CD4-positive, alpha-beta T cell treated with Interleukin-6 for 4 hours (primary cell): ENCODE data around the gene PHLPP1.

Experiments used
- DNase-seq: peaks from one replicate; pipeline ENCODE4 v3.0.0-alpha.2; 2020; ENCODE audit warnings: mixed read lengths

PHLPP1 gene

DNA sequence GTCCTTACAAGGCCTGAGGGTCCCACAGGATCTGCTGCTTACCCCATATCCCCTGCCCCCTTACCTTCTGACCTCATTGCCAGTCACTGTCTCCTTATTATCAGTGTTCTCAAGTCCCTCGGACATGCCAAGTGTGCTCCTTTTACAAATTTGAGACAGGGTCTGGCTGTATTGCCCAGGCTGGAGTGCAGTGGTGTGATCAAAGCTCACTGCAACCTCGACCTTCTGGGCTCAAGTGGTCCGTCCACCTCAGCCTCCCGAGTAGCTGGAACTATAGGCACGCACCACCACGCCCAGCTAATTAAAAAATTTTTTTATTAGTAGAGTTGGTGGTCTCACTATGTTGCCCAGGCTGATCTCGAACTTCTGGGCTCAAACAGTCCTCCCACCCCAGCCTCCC lies 141.0 kb downstream of the PHLPP1 start:
- DNase-seq = no peak

DNA sequence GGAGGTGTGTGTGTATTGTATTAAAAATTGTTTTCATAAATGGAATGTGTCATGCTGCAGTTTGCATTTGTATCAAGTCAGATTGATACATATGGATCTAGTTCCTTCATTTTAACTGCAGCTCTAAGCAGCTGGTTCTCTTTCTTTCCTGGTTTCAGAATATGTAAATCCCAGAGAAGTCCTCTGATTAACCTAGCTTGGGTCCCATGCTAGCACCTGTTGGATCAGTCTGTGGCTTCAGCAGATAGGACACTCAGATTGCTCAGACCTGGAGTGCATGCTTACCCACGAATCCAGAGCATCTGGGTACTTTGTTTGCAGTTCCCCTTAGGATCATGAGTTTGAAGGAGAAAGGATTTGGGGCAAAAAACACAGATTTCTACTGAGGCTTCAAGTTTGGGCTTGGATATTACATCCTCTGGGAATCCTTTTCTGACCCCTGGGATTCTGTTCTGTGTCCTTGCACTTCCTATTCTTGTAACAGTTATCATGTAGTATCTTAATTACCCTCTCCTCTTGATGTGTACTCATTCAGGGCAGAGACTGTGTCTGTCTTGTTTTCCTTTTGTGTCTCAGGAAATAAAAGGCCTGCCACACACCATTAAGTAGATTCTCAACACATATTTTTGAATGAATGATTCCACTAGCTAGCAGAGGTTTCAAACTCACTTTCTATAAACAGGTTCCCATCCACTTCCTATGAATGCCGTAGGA lies 142.1 kb downstream of the PHLPP1 start:
- no peak for DNase-seq

DNA sequence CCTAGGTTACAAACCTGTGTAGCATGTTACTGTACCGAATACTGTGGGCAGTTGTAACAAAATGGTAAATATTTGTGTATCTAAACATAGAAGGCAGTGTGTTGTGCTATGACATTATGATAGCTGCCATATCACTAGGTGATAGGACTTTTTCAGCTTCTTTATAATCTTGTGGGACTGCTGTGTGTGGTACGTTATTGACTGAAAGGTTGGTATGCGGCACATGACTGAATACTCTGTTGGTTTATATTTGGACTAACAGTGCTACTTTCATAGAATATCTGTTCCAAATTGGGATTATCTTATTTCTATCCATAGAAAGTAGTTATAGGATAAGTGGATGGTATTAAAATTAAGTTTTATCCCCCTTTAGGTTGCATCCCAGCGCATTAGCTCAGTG lies 144.7 kb downstream of the PHLPP1 start:
- DNase-seq = no peak

DNA sequence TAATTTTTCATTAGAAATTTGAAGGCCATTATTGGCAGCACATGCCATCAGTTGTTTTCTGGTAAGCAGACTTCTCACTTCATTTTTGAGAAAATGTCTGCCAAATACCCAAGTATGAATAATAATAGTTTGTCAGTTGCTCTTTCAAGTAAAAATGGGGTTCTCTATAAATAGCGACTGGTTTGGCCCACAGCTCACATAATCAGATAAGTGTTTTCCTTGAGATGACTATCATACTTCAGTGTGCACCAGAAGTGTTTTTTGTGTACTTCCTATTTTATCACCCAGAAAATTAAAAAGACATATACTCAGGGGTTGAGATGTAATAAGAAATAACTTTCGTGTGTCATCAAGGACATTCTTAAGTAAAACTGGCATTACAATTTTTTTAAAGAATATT lies 147.1 kb downstream of the PHLPP1 start:
- DNase-seq = no peak

DNA sequence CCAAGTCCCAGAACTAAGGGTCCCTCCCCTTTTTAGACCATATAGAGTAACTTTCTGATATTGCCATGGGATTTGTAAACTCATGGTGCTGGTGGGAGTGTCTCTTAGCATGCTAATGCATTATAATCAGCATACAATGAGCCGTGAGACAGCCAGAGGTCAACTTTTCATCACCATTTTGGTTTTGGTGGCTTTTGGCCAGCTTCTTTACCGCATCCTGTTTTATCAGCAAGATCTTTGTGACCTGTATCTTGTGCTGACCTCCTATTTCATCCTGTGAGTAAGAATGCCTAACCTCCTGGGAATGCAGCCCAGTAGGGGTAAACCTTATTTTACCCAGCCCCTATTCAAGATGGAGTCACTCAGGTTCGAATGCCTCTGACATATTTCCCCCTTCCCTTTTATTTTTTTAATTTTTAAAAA lies 148.2 kb downstream of the PHLPP1 start:
- DNase-seq = no peak

DNA sequence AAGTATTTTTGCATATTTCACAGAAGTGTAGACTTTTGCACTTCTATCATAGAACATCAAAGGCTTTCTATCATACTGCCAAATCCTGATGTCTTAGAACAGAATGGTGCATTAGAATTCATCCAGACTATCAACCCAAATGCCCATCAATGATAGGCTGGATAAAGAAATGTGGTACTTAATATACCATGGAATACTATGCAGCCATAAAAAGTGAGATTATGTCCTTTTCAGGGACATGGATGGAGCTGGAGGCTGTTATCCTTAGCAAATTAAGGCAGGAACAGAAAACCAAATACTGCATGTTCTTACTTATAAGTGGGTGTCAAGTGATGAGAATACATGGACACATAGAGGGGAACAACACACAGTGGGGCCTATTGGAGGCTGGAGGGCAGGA lies 150.2 kb downstream of the PHLPP1 start:
- no peak for DNase-seq

DNA sequence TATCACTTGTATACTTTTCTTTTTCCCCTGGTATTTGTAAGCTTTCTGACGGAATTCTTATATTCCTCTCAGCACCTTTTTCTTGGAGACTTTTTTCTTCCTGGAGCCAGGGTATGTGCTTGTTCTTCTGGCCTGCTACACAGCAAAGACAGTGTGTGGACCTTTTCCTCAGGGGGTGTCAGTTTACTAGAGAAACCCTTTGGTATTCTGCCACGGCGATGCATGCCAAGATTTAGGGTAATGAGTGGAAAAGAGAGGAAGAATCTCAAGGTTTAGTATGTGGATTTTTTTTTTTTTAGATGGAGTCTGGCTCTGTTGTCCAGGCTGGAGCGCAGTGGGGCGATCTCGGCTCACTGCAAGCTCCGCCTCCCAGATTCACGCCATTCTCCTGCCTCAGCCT lies 152.2 kb downstream of the PHLPP1 start:
- DNase-seq = no peak

DNA sequence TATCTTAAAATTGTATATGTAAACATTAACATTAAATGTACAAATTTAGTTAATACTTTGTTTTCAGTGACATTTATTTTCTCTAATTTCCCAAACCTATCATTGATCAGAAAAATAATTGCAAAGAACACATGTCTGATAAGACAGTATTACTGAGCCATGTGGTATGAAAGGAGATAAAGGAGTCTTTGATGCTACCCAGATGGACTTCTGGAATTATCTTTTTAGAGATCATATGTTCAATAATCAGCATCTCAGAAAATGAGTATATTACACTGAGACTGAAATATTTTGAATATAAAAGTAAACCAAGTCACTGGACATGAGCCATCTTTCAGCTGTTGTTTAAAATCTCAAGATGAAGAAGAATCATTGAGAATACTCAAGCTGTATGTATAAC lies 153.3 kb downstream of the PHLPP1 start:
- no peak for DNase-seq

DNA sequence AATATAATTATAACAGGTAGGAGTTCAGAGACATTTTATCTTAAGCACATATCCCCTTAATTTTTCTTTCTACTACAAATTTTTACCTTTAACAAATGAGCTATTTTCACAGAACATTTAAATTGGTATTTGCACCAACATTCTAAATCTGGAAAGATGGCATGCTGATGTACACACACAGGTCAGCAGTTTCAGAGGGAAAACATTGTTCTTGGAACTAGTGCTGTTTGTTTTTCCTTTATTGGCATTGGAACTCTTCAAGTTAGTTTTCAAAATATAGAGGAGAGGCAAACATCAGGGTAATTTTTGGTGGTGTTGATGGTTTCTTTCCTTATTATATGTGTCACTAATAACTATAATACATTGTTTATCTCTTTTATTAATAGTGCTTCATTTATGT lies 155.3 kb downstream of the PHLPP1 start:
- no peak for DNase-seq

DNA sequence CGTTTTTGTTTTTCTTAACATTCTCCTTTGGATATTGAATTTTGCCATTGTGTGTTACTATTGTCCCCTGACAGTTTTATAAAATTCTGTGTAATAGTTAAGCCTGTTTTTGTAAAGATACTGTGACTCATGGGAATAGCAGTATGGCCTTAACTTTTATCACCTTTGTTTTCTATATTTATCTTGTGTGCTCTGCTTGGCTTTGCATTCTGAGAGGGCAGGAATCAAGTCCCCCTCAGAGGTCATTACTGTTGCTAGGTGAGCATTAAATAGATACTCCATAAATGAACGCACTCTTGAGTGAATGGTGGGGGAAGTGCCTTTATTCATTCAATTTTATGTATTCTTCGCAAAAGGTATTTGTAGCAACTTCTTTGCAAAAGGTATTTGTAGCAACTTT lies 160.0 kb downstream of the PHLPP1 start:
- no peak for DNase-seq

DNA sequence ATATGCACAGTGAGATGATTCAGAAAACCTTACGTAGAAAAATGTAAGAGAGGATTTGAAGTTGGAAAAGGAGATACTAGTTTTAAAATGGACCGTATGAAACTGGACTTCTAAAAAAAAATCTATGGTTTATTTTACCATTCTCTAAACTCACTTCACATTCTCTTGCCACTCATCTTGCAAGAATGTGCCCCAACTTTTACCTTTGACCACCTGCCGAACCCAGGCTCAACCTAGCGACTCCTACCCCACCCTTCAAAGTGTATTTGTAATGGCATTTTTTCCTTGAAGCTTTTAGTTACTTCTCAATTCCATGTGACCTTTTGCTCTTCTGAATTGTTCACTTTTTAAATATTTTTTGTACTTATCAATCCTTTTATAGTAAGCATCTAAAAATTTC lies 160.8 kb downstream of the PHLPP1 start:
- DNase-seq = no peak

DNA sequence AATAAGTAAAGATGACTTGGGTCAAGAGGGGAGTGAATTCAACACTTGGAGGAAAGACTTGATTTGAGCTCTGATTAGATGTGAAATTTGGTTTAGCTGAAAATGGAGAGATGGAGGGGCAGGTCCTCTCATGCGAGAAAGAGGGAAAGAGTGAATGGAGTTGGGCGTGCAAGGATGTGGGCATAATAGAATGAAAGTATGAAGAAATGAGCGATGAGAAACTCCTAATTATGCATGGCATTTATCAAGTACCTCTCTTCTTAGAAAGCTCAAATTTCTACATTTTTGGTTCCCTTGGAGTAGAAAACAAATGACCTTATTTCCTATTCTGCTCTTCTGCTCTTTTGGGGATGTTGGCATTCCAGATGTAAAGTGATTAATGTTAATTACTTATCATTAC lies 161.5 kb downstream of the PHLPP1 start:
- DNase-seq = no peak

DNA sequence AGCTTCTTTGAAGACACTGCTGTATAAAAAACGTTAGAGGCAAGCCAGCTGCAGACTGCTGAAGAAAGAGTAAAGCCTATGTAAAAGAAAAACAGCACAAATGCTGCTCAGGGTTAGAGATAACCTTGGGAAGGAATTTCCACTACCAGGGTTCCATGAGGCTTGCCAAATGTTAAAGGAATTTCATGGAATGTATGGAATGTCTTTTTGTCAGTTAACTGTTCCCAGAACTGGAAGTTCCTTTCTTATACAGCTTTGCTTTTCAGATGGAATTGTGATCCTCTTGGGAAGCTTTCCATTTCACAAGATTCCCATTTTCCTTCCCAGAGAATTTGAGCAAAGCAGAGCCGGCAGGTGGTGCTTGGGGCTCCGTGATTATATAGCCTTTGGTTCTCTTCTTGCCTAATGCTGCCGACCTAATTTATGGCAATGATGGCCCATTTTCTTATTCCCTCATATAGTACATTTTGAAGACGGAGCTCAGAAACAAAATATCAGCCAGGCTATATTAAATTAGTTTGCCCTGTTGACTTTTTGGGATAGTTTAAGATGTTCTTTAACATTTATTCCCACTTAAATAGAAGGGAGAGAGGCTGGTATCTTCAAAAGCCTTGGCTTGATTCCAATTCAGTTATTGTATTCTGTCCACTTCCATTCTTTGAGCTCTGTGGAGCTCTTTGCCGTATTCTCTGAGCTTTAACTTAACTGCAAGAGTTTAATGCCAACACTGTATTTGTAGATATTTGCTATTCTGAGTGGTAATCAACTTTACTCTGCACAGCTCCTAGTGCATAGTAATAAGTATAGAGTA lies 162.3 kb downstream of the PHLPP1 start:
- no peak for DNase-seq

DNA sequence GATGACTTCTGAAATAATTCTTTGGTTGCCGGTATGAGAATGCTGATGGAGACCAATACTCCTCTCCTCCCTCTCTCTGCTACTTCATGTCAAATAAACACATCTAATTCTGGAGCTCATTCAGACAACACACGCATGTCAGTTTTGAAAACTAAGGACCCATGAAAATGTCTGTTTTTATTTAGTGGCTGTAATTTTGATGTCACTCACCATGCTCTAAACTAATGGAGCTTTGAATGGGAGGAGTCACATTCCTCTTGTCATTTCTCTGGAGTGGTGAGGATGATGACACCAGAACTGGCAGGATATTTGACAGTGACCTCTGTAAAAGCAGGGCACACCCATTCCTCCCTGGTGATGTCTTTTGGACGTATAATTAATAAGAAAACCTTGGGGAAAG lies 163.0 kb downstream of the PHLPP1 start:
- no peak for DNase-seq

DNA sequence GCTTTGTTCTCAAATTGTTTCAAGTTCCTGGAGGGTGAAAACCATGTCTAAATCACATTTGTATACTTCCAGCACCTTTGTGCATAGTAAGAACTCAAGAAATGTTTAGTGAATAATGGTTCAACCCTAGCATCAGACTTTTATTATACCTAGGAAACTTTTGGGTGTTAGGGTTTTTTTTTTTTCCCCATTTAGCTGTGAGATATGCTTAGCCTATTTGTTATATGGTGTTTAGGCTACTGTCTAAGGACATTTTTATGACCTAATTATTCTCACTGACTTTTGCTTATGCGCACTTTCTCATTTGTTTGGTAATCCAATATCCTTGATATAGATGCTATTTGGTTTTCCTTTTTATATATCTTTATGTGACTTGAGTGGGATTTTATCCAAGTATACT lies 164.7 kb downstream of the PHLPP1 start:
- DNase-seq = no peak

DNA sequence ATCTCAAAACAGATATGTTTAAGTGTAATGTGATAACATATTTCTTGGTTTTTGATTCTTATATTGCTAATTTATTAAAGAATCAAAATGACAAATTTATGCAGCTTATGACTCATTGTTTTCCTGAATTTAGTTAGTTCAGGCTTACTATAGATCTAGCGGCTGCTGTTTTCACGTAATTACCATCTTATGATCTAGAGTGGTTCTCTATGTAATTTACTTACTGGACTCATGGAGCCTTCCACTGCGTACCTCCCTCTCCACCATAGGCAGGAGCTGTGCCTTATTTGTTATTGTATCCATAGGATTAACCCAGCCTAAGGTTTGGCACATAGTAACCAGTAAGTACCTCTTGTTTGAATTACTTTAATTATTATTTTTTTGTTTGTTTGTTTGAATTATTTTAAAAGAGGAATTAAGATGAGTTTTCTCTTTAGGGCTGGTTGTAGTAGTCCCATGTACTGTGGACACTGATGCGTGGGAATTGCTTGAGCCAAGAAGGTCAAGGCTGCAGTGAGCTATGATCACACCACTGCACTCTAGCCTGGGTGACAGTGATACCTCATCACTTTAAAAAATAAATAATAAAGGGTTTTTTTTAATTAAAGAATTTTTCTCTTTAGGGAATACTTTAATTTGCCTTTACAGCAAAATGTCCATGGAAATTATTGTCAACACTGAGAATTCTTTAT lies 165.5 kb downstream of the PHLPP1 start:
- no peak for DNase-seq

DNA sequence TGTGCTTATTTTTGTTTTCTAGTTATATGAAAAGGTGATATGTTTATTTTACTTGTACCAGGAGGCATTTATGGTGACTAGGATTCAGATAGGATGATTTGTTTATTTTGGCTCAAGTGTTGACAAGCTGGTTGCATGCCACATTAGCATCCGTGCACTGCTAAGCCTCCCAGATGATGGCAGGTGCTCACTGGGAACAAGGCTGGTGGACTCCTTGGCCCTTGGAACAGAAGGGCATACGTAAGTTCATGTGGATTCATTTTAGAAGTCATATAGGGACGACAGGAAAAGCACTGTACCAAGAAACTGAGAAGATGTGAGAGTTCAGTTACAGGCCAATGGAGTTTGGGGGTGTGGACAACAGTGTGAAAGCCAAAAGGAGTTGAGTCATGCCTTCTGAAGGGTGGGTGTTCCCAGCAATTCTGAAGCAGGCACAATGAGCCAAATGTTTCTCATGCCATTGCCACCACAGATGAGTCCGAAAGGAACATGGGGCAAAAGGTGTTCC lies 166.2 kb downstream of the PHLPP1 start:
- no peak for DNase-seq

DNA sequence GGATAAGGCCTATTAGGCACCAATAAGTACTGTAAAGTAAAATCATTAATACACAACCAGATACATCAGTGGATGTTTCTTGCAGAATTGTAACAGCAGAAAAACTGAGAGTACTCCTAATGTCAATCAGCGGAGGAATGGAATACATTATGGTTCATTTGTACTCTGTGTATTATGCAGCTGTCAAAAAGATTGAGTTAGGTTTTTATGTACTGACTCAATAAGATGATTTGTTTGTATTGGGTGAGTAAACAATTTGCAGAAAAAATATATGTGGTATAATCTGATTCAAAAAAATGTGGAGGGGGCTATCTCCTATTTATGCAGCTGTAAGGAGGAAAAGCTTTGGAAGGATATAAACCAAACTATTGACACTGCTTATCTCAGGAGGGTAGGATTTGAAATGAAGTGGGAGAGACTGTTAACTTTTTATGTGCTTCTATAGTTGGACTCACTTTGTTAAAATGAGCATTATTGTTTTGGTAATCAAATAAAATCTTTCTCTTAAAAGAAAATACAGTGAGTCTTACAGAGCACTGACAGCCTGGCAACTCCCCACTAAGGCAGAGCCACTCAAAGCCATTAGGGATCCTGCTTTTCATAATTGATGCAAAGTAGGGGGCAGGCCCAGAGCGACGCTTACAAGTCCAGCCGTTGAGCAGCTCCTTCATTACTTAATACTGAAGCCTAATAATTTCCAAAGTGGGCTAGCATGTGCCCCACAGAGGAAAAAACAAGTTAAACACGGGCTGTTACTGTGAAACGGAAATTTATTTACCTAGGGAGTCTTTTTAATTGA lies 168.8 kb downstream of the PHLPP1 start:
- no peak for DNase-seq

DNA sequence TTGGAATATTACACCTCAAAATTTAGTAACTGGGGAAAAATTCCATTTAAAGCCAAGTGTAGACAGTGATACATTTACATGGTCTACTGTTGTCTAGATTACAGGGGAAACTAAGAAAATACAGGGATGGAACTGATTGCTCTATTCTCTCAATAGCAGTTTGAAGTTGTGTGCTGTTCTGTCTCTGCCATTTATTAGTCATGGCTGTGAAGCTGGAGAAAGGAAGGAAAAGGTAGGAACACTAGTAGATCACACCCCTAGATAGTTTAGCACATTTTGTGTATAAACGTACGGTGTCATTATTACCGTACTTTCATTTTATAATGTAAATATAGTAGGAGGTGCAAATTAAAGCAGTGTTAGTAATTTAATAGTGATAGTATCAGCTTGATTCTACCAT lies 170.5 kb downstream of the PHLPP1 start:
- DNase-seq = no peak

DNA sequence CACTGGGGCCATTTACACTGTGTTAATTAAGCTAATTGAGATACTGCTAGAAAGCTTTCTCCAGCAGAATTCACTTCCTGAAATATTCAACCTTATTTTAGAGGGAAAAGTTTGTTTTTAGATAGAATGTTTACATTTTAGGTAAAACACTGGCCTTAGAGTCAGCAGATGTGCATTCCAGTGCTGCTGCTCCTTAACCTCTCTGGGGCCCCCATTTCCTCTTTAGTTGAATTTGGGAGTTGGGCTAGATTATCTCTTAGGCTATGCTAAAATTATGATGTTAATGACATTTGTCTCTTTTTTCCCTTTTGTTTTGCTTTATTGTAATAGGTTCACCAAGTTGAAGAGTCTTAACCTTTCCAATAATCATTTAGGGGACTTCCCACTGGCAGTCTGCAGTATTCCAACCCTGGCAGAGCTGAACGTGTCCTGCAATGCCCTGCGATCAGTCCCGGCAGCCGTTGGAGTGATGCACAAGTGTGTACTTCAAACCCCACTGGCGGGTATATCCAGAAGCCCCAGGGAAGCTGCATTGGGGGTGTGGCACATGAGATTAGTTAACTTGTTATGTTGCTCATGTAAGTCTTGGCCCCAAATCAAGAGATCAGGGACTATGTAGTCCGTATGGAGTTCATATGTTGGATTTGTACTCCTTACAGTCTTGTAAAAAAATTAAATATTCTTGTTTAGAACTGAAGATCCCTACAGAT lies 179.5 kb downstream of the PHLPP1 start:
- DNase-seq = no peak

DNA sequence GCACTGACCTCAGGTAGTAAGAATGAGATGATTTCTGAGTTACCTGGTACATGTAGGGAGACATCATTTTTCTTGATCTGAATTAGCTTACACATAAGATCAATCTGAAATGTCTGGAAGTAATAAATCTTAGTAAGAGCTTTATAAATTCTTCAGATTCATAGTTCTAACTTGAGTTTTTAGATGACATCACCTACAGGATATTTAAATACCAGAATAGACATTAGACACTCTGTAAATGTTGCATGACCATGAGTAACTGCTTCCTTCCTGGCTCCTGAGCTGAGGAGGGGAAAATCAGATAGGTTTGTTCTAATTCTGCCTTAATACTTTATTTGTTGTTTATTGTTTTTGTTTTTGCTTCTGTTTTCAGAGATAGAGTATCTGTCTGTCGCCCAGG lies 181.8 kb downstream of the PHLPP1 start:
- no peak for DNase-seq

DNA sequence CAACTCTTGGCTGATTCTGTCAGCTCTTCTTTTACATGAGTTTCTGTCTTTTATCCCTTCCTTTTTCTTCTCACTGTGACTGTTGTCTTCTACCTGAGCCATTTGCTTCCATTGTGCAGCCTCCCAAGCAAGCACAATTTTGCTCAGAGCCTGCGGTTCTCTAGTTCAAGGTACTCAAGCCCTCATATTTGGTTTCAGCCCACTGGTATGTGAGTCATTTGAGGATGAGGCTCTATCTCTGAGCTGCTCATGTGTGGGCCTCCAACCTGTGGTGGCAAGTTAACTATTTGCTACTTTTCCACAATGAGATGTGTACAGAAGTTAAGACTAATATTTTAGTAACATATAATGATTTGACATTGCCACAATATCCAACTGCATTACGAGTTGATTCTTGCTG lies 183.0 kb downstream of the PHLPP1 start:
- DNase-seq = no peak
